Esophagus squamous epithelium (tissue), 5 donors: Measurements from ENCODE around the gene CREG1. TPM values are rescaled to one million over a fixed set of nuclear protein-coding genes. Genes with fewer than 3 reads are reported as not detected.
"Not testable (repeated sequence)": the region's sequence is repeated elsewhere in the genome, so short reads cannot be mapped to it uniquely, and the experiment has no call there.

ENCODE experiments used
- DNase-seq: peaks from one replicate; lab custom pipeline; 2025; lab: John Stamatoyannopoulos, UW
- H3K27ac ChIP-seq, 4 donors: fragments of 200-600 bp; sonication (generic); one replicate each; pipeline ENCODE4 v1.5.1; 2016 to 2019; ENCODE audit warnings: mild to moderate bottlenecking in 1 of 4
- H3K27me3 ChIP-seq, 4 donors: fragments of 200-600 bp; sonication (generic); 1 replicate in 3 of 4; 2 replicates in 1 of 4; pipeline versions ENCODE4 v1.5.1 to v1.6.0; 2017 to 2021; ENCODE audit warnings: antibody characterized with exemption in 1 of 4
- H3K36me3 ChIP-seq, 3 donors: fragments of 200-600 bp; sonication (generic); one replicate each; pipeline ENCODE4 v1.5.1; 2016 to 2019
- H3K4me1 ChIP-seq, 3 donors: fragments of 200-600 bp; sonication (generic); one replicate each; pipeline ENCODE4 v1.5.1; 2017 to 2019
- H3K4me3 ChIP-seq, 4 donors: fragments of 200-600 bp; sonication (generic); 1 replicate in 3 of 4; 2 replicates in 1 of 4; pipeline ENCODE4 v1.5.1; 2016 to 2019; ENCODE audit warnings: mild to moderate bottlenecking in 2 of 4, moderate library complexity in 1 of 4
- H3K9me3 ChIP-seq, 3 donors: fragments of 200-600 bp; sonication (generic); one replicate each; pipeline ENCODE4 v1.5.1; 2016 to 2019
- CTCF ChIP-seq, 6 experiments: fragments of 450-650 bp in 4 of 6; fragments of 200-600 bp in 2 of 6; sonication (generic) in 2 of 6; IDR thresholded peaks; one replicate each; pipeline ENCODE4 v1.5.1; 2016 to 2019; ENCODE audit warnings: antibody characterized with exemption in 6 of 6, mild to moderate bottlenecking in 4 of 6, moderate library complexity in 4 of 6
- POLR2A ChIP-seq, 4 donors: fragments of 450-650 bp; IDR thresholded peaks; one replicate each; pipeline ENCODE4 v1.6.1; 2017; ENCODE audit warnings: antibody characterized with exemption in 4 of 4, mild to moderate bottlenecking in 4 of 4, moderate library complexity in 3 of 4
- WGBS, 2 donors: methylation state at CpG; one replicate each; pipeline ENCODE4 v1.1.5; 2018; 5-methylcytosine and 5-hydroxymethylcytosine counted together
- intact Hi-C: fragments of 100-400 bp; cut with DNase I; formaldehyde crosslinking; loops from one replicate; pipeline ENCODE4 v1.15.0; 2022
- total RNA-seq, 4 donors: library from RNA; depleted of rRNA; stranded (reverse); fragments of >200 nt; gene quantifications; one replicate each; pipeline ENCODE4 v1.1.0, GENCODE V29; 2016
- donor health status: DM: yes; HTN: yes; CAD: no.

CREG1 gene
- total RNA-seq, 4 donors from 2014 or later: 110 to 203 (median 175) TPM

- 85% methylated on average over 6 of the region's 6 CpGs for WGBS, 2 donors
- Histone ChIP-seq H3K27me3 (no peaks in the 10 kb centered on the region), H3K9me3 (no peaks in the 10 kb centered on the region), H3K4me1 (peaks cover 0 to 8% (median 0%) of the 10 kb centered on the region in 3 donors), H3K36me3 (no peaks in the 10 kb centered on the region), H3K4me3 (no peak overlapping the region), H3K27ac (no peak overlapping the region)
- DNase-seq: no peak
- intact Hi-C loops: no loop called here
- TF ChIP-seq CTCF (IDR thresholded peaks at IDR 0.05): no peak
- no peak for TF ChIP-seq POLR2A (IDR thresholded peaks at IDR 0.05)
Measured at GRCh38 chr1:167561753-167562152, 8.2 kb upstream of the CREG1 start.

- no peaks in the 10 kb centered on the region for H3K27me3 ChIP-seq
- peak; percentile 4 for DNase-seq
Measured at GRCh38 chr1:167555971-167556714, 2.6 kb upstream of the CREG1 start.

GRCh38 chr1:167555072-167555471 lies 1.5 kb upstream of the CREG1 start:
- peaks cover 12 to 49% (median 34%) of the 10 kb centered on the region in 3 donors for H3K4me1 ChIP-seq
- H3K36me3 ChIP-seq, DNase-seq, intact Hi-C loops, H3K27me3 ChIP-seq, H3K4me3 ChIP-seq, H3K9me3 ChIP-seq, H3K27ac ChIP-seq: not testable (repeated sequence)
- WGBS, 2 donors: 100% methylated on average over 1 of the region's 1 CpG

More at GRCh38 chr1:167555971-167556714, 2.6 kb upstream of the CREG1 start:
- Histone ChIP-seq H3K4me3 (no peak overlapping the region), H3K4me1 (peaks cover 12 to 38% (median 24%) of the 10 kb centered on the region in 3 donors), H3K36me3 (no peaks in the 10 kb centered on the region), H3K9me3 (no peaks in the 10 kb centered on the region), H3K27ac (peak overlapping the region in 2 of 4 donors; percentile 2 to 11)
- 16% methylated on average over 4 to 5 of the region's 5 CpGs for WGBS, 2 donors
- TF ChIP-seq POLR2A (IDR thresholded peaks at IDR 0.05) (no peak), CTCF (IDR thresholded peaks at IDR 0.05) (peak; percentile 75 to 90 (median 85))
- intact Hi-C loops: no loop called here

- H3K9me3 ChIP-seq: no peaks in the 10 kb centered on the region
- WGBS, 2 donors: 8 to 10% methylated on average over 15 of the region's 15 CpGs
Measured at GRCh38 chr1:167554028-167554779, 642 bp upstream of the CREG1 start.

GRCh38 chr1:167551362-167551761 lies 2.2 kb downstream of the CREG1 start:
- no peaks in the 10 kb centered on the region for H3K27me3 ChIP-seq
- no peak for TF ChIP-seq POLR2A (IDR thresholded peaks at IDR 0.05)
- TF ChIP-seq CTCF (IDR thresholded peaks at IDR 0.05): no peak
- DNase-seq: no peak
- WGBS, 2 donors: 67% methylated on average over 1 of the region's 1 CpG; no CpG with 5 or more reads in 1 of the 2 donors
- peaks cover 0 to 16% (median 4%) of the 10 kb centered on the region in 3 donors for H3K36me3 ChIP-seq
- peaks cover 12 to 74% (median 55%) of the 10 kb centered on the region in 3 donors for H3K4me1 ChIP-seq
- peak overlapping the region in 3 of 4 donors; percentile 57 to 79 (median 67) for H3K27ac ChIP-seq
- intact Hi-C loops: no loop called here
- no peaks in the 10 kb centered on the region for H3K9me3 ChIP-seq
- H3K4me3 ChIP-seq: peak overlapping the region in 1 of 4 donors; percentile 81

More at GRCh38 chr1:167554028-167554779, 642 bp upstream of the CREG1 start:
- Histone ChIP-seq H3K27me3 (no peaks in the 10 kb centered on the region), H3K27ac (peak overlapping the region; percentile 79 to 96 (median 94)), H3K4me1 (peaks cover 12 to 56% (median 42%) of the 10 kb centered on the region in 3 donors), H3K4me3 (peak overlapping the region; percentile 59 to 98 (median 78)), H3K36me3 (no peaks in the 10 kb centered on the region)
- intact Hi-C loops: no loop called here
- TF ChIP-seq CTCF (IDR thresholded peaks at IDR 0.05) (no peak), POLR2A (IDR thresholded peaks at IDR 0.05) (no peak)
- no peak for DNase-seq
